ENCODE data around the gene DUOXA2.

GRCh38 chr15:45147606-45148005 is 33.5 kb downstream of the DUOXA2 start:
- TF ChIP-seq RELA (CRISPR knock-in tag; IDR thresholded peaks at IDR 0.05; ENCODE audit: borderline replicate concordance) = no peak
- TF ChIP-seq TCF7 (CRISPR knock-in tag; IDR thresholded peaks at IDR 0.05; ENCODE audit: low read depth) = no peak
- no peak for TF ChIP-seq ZSCAN18 (CRISPR knock-in tag; IDR thresholded peaks at IDR 0.05)
- no peak for TF ChIP-seq CTCF (IDR thresholded peaks at IDR 0.05)
- TF ChIP-seq MLX (CRISPR knock-in tag; IDR thresholded peaks at IDR 0.05) = no peak
